NCI-H146 treated with DMSO at 0.1 percent for 48 hours (cell line): ENCODE measurements around the gene PCYT1A.
A peak's percentile ranks its signal among the peaks of the same experiment; 100 is the strongest.
"Not testable (repeated sequence)": the region's sequence is repeated elsewhere in the genome, so short reads cannot be mapped to it uniquely, and the experiment has no call there.

ENCODE experiments used
- DNase-seq: peaks from one replicate; lab custom pipeline; 2025; ENCODE audit not compliant: unreplicated experiment; lab: John Stamatoyannopoulos, UW

PCYT1A gene

DNA sequence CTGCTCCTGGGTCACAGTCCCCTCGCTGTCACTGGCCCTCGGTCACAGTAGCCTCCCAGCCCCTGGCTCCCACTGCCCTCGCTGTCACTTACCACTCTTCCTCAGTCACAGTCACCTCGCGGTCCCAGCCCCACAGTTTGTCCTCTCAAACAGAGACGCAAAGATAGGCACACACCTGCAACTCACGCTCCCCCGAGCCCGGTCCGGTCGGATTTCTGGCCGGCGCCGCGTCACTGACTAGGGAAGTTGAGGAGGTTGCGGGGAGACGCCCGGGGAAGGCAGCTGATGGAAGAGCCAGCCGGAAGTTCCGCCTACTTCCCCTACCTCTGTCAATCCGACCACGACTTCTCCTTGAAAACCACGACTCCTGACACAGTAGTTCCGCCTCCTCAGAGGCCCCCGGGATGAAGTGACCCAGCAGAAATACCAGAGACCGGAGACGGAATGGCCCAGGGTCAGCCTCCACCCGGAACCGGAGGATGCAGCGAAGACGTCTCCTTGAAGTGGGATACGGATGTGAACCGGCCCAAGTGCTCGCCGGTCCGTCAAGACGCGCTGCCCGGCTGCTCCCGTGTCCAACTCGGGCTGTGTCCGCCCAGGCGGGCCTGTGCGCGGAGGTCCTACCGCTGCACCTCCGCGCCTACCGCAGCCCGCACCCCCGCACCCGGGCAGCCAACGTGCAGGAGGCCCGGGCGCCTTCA lies at the start of gene PCYT1A:
Gene PCYT1A (minus strand): TSS at position 287 of the 701 bp plus-strand sequence. CDS start 17,195 bp downstream, outside the sequence.
- DNase-seq, result peak; percentile 89

GRCh38 chr3:196336319-196337145 lies 49.0 kb upstream of the PCYT1A start:
- DNase-seq, result no peak

DNA sequence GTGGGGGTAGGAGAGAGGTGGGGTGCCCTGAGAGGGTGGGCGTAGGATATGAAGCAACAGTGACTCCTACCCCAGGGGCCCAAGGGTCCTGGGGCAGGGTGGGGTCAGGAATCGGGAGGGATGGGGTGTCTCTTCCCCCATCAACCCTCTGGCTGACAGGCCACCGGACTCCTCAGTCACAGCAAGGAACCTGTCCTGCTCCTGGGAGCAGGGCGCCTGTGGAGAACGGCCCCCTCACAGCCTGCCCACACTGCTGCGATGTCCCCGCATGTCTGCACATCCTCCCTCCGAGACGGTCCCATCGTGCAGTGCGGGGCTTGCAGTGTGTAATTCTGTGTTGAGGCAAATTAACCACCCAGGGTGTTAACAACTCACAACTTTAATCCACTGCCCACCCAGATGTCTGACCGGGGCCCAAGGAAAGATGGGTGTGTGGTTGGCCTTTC lies 48.0 kb upstream of the PCYT1A start:
- no peak for DNase-seq

- DNase-seq, result no peak
These were observed 47.5 kb upstream of the PCYT1A start for GRCh38 chr3:196334982-196335381.

DNA sequence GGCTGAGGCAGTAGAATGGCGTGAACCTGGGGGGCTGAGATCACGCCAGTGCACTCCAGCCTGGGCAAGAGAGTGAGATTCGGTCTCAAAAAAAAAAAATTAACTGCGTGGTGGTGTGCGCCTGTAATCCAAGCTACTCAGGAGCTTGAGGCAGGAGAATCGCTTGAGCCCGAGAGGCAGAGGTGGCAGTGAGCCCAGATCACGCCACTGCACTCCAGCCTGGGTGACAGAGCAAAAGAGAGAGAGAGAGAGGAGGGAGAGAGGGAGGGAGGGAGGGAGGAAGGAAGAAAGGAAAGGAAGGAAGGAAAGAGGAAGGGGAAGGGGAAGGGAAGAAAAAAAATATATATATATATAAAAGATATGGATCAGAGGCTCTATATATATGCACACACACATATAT lies 44.6 kb upstream of the PCYT1A start:
- no peak for DNase-seq

DNA sequence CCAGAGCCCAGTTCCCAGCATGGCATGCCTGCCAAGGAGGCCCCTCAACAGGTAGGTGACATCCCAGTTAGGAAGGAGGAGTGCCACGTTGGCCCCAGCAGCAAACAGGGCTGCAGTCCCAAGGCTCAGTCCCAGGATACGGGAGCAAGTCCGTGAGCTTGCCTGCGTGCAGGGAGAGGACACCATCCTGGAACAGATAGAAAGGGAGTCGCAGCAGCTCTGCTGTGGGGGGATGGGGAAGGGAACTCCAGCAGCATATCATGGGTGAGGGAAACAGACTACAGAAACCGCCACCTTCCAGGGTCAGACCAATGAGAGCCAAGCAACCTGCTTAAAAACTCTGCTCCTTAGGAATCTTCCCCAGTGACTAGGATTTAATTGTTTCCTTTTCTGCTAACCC lies 39.9 kb upstream of the PCYT1A start:
- DNase-seq, result no peak

GRCh38 chr3:196326936-196327335 lies 39.4 kb upstream of the PCYT1A start:
- no peak for DNase-seq

DNA sequence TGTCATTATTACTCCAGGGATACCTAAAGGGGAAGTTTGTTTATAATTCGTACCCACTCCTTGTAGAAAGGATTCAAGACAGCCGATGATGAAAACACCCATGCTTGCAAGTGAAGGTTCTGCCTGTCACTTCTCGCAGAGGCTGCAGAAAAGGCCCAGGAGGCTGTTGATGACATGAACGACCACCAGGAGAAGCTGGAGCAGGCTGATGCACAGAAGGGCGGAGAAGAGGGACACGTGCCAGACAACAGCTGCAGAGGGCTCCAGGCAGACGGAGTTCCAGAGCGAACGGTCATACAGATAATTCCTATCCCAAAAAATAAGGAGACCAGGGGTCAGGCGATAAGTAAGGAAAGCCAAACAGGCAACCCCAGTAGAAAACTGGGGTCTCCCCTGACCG lies 36.2 kb upstream of the PCYT1A start:
- DNase-seq, result no peak

DNA sequence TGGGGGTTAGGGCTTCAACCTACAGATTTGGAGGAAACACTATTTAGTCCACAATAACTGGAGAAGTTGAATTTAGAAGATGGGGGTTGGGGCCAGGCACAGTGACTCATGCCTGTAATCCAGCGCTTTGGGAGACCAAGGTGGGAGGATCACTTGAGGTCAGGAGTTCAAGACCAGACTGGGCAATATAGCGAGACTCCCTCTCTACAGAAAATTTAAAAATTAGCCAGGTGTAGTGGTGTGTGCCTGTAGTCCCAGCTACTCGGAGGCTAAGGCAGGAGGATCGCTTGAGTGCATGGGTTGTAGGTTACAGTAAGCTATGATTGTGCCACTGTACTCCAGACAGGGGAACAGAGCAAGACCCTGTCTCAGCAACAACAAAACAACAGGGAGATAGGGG lies 35.5 kb upstream of the PCYT1A start:
- no peak for DNase-seq

DNA sequence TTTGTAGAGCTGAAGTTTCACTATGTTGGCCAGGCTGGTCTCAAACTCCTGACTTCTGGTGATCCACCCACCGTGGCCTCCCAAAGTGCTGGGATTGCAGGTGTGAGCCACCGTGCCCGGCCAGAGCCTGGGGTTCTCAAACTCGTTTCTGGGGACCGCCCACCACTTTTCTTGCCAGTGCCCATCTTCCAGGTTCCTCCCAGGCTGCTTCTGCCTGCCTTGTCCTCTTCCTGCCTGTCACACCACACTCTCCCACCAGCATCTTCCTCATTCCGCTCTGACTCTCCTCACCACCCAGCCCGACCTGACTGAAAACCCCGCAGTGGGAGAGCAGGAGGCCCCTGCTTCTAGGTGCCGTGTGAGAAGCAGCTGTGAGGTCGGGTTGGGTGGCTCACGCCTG lies 33.6 kb upstream of the PCYT1A start:
- no peak for DNase-seq

DNA sequence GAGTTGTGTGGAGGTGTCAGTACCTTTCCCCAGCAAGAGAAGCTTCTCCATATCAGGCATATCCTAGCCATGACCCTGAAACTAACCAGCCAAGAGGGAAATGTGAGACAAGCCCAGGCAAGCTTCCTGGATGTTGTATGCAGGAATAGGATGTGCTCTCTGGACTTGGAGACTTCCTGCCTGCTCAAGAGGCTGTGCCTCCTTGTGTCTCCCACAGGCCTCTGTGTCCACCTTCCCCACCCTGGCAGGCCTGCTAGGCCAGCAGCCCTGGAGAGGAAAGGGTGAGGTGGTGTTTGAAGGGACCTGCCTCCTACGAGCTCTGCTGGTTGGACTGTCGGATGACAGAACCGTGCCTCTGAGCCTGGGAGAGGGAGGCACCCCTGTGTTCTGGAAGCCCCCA lies 32.6 kb upstream of the PCYT1A start:
- DNase-seq, result no peak

DNA sequence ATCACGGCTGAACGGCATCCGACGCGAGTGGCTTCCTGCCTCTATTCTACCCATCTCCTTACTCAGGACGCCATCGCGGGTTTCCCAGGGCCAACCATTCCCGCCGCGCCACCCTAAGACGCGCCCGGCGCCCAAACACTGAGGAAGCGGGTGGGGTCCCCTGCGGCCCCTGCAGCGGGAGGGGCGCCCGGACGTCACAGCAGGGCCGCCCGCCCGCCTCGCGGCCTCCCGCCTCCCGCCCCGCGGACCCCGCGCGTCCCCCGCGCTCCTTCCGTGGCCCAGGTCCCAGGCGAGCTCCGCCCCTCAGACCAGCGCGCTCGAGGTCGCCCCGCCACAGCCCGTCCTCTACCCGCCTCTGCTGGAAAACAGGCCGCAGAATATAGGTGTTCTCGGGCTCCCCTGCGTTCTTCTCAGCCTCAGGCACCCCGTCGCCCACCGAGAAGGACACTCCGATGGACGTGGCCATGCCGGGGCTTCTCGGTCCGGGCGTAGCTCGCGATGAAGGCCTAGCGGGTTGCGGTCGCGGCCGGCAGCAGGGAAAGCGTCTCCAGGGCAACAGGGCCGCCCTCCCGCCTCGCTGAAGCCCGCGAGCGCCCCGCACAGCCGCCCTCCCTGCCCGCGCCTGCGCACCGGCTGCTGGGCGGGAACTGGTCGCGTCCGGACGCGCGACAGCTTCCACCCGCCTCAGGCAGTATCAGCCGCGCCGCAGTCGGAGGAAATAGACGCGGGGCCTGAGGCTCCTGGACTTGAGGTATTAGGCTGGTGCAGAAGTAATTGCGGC lies 30.4 kb upstream of the PCYT1A start, which contains the start of gene DYNLT2B:
Gene DYNLT2B (minus strand): TSS at position 554 of the 781 bp plus-strand sequence. CDS start 88 bp downstream, at position 466.
- DNase-seq, result peak; percentile 87

DNA sequence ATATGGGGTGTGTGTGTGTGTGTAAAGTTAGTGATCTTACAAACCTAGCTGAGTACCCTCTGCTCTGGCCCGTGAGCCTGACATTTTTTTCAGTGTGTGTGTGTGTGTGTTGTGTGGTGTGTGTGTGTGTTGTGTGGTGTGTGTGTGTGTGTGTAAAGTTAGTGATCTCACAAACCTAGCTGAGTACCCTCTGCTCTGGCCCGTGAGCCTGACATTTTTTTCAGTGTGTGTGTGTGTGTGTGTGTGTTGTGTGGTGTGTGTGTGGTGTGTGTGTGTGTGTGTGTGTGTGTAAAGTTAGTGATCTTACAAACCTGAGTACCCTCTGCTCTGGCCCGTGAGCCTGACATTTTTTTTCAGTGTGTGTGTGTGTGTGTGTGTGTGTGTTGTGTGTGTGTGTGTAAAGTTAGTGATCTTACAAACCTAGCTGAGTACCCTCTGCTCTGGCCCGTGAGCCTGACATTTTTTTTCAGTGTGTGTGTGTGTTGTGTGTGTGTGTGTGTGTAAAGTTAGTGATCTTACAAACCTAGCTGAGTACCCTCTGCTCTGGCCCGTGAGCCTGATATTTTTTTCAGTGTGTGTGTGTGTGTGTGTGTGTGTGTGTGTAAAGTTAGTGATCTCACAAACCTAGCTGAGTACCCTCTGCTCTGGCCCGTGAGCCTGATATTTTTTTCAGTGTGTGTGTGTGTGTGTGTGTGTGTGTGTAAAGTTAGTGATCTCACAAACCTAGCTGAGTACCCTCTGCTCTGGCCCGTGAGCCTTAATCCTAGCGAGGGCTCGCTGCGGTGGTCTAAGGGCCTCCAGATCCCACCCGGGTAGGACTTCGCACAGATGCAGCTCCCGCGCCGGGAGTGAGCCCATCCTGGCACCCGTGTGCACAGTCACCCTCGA lies 29.5 kb upstream of the PCYT1A start:
- DNase-seq, result not testable (repeated sequence)

DNA sequence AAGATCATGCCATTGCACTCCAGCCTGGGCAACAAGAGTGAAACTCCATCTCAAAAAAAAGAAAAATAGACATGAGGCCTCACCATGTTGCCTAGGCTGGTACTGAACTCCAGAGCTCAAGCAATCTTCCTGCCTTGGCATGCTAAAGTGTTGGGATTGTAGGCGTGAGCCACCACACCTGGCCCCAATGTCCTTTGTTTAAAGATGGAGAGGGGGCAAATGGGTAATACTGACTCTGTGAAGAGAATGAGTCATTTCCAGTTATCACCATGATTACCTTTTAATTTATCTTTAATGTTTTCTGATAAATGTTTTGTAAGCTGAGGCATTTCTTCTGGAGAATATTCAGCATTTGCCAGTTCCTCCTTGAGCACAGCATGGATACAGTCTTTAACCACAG lies 28.3 kb upstream of the PCYT1A start:
- no peak for DNase-seq

GRCh38 chr3:196314597-196314996 lies 27.1 kb upstream of the PCYT1A start:
- DNase-seq, result no peak

DNA sequence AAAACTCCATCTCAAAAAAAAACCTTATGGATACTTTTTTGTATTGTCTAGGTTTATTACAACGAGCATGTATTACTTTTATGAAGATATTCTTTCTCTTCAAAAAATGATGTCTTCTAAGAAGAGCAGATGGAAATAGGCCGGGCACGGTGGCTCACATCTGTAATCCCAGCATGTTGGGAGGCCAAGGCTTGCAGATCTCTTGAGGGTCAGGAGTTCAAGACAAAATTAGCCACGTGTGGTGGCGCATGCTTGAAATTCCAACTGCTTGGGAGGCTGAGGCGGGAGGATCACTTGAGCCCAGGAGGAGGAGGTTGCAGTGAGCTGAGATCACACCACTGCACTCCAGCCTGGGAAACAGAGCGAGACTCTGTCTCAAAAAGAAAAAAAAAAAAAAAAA lies 26.6 kb upstream of the PCYT1A start:
- DNase-seq, result not testable (repeated sequence)

GRCh38 chr3:196302960-196303359 lies 15.4 kb upstream of the PCYT1A start:
- DNase-seq, result not testable (repeated sequence)

DNA sequence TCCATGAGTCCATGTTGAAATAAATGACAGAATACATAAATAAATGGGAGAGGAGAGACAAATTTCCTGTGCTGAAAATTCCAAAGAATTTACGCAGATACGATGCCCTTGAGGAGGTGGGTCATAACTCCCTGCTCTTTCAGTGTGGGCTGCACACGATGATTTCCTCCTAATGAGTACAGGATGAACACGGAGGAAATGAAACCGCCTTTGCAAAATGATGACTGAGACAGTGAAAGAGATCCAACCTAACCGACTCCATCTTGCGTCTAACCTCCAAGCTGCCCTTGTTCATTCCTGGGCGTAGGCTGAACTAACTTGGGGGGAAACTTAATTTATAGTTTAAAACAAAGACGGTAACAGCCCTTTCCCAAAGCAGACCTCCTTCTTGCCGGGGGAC lies 15.0 kb upstream of the PCYT1A start:
- not testable (repeated sequence) for DNase-seq

DNA sequence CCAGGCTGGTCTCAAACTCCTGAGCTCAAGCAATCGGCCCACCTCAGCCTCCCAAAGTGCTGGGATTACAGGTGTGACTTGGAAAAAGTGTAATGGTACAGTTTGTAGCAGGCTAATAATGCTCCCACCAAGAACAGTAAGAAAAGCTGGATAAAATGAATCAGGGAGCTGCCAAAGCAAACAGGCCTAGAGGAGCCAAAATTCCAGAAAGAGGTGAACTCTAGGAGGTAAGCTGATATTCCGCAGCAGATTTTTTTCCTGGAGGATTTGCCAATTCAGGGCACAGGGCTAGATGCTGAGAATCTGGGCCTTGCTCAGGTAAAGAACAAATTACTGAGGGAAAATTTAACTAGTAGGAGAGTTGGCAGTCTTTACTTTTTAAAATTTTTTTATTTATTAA lies 11.0 kb upstream of the PCYT1A start:
- DNase-seq, result no peak

- no peak for DNase-seq
These were observed 4.9 kb upstream of the PCYT1A start for GRCh38 chr3:196292286-196292923.
